Measurements from ENCODE around the gene FBXL4.

FBXL4 gene

DNA sequence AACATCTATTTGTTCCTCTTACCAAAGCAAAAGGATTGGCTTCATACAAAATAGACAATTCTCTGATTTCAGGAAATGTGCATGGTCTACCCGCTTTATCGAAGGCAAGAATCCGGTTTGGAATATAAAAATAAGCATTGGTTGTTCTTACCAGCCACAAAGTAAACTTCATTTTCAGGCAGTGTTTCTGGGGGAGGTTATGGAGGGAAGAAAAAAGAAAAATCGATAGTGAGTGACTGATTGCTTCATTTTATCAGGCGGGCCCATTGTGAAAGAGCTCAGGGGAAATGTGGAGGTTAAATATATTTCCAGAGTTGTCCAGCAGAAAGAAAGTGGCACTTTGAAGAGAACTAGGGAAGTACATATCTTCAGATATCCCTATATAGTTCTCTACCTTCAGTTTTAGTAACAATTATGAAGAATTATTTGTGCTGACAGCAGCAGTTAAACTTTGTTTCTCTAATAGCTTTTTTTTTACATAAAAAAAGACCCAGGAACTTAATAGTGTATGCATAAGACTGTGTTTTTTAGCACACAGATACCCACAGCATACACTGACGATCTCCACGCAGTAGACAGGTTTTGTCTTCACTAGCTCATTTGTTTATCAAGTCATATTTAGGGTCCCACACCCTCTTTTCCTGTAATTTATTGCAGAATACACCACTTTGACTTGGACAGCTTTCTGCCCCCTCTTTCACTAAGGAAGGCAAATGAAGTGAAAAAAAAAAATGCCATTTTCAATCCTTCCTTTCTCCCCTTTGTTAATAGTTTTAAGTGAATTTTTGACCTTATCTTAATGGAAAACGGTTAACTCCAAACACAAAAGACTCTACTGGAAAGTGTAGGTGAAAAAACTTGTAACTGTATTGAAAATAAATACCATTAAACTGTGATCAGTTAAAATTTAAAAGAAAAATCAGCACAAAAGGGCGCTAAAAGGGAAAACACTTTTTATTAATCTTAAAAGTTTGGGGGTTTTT lies 110.5 kb downstream of the FBXL4 start:
- Histone ChIP-seq H3K4me3 (ENCODE audit: low read depth in 1 of 2, low read length in 2 of 2) (no peak overlapping the region), H3K27ac (ENCODE audit: low read depth, low read length) (no peak overlapping the region), H3K27me3 (ENCODE audit: control insufficient read depth in 1 of 2, insufficient read depth in 2 of 2, low read length in 2 of 2) (peaks cover 70 to 85% of the 10 kb centered on the region in 2 donors), H3K9me3 (ENCODE audit: low read length) (no peaks in the 10 kb centered on the region), H3K4me1 (ENCODE audit: insufficient read depth, low read length) (peaks cover 23% of the 10 kb centered on the region), H3K36me3 (ENCODE audit: insufficient read depth, low read length) (no peaks in the 10 kb centered on the region), H3K9ac (ENCODE audit: low read length) (no peak overlapping the region)

DNA sequence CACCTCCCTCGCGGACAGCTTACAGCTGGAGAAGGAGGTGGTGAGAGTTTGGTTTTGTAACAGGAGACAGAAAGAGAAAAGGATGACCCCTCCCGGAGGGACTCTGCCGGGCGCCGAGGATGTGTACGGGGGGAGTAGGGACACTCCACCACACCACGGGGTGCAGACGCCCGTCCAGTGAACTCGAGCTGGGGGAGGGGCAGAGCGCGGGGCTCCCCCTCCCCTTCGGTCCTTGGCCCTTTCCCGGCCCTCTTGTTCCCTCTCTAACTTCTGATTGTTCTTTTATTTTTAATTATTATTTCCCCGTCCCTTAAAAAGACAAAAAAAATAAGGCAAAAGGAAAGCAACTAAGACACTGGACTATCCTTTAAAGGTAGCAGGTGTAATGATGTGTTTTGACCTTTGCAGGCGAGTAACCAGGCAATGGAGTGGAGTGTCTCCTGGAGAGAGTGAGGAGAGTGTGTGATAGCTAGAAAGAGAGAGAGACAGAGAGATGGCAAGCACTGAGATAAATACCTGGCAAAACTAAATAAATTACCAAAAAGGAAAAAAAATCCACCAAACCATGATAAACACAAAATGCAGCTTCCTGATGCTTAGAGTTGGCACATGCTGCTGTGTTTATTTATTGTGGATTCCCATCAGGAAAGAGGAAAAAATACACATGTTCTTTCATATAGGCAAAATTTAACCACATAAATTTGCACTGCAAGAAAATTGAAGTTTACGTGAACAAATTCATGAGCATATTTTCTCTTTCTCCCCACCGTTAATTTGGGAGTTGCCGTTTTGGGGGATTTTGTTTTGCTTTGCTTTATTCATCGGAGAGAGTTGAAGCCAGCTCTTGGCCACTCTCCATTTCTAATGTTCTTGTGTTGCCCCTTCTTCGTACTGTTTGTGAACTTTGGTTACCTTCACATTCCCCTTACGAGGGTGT lies 111.5 kb downstream of the FBXL4 start:
- Histone ChIP-seq H3K4me3 (ENCODE audit: low read depth in 1 of 2, low read length in 2 of 2) (no peak overlapping the region), H3K27me3 (ENCODE audit: control insufficient read depth in 1 of 2, insufficient read depth in 2 of 2, low read length in 2 of 2) (peaks cover 67 to 84% of the 10 kb centered on the region in 2 donors)

DNA sequence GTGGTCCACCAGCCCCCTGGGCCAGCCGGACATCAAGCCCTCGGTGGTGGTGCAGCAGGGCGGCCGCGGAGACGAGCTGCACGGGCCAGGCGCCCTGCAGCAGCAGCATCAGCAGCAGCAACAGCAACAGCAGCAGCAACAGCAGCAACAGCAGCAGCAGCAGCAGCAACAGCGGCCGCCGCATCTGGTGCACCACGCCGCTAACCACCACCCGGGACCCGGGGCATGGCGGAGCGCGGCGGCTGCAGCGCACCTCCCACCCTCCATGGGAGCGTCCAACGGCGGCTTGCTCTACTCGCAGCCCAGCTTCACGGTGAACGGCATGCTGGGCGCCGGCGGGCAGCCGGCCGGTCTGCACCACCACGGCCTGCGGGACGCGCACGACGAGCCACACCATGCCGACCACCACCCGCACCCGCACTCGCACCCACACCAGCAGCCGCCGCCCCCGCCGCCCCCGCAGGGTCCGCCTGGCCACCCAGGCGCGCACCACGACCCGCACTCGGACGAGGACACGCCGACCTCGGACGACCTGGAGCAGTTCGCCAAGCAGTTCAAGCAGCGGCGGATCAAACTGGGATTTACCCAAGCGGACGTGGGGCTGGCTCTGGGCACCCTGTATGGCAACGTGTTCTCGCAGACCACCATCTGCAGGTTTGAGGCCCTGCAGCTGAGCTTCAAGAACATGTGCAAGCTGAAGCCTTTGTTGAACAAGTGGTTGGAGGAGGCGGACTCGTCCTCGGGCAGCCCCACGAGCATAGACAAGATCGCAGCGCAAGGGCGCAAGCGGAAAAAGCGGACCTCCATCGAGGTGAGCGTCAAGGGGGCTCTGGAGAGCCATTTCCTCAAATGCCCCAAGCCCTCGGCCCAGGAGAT lies 112.4 kb downstream of the FBXL4 start:
- no peaks in the 10 kb centered on the region for H3K36me3 ChIP-seq (ENCODE audit: insufficient read depth, low read length)
- no peak overlapping the region for H3K9ac ChIP-seq (ENCODE audit: low read length)
- no peak overlapping the region for H3K27ac ChIP-seq (ENCODE audit: low read depth, low read length)
- H3K9me3 ChIP-seq (ENCODE audit: low read length), result no peaks in the 10 kb centered on the region
- peaks cover 34% of the 10 kb centered on the region for H3K4me1 ChIP-seq (ENCODE audit: insufficient read depth, low read length)
- H3K4me3 ChIP-seq (ENCODE audit: low read depth in 1 of 2, low read length in 2 of 2), result no peak overlapping the region
- H3K27me3 ChIP-seq (ENCODE audit: control insufficient read depth in 1 of 2, insufficient read depth in 2 of 2, low read length in 2 of 2), result peaks cover 67 to 84% of the 10 kb centered on the region in 2 donors

More for the DNA sequence above, 111.5 kb downstream of the FBXL4 start:
- H3K9me3 ChIP-seq (ENCODE audit: low read length), result no peaks in the 10 kb centered on the region
- no peak overlapping the region for H3K27ac ChIP-seq (ENCODE audit: low read depth, low read length)
- H3K4me1 ChIP-seq (ENCODE audit: insufficient read depth, low read length), result peaks cover 29% of the 10 kb centered on the region
- H3K9ac ChIP-seq (ENCODE audit: low read length), result no peak overlapping the region
- no peaks in the 10 kb centered on the region for H3K36me3 ChIP-seq (ENCODE audit: insufficient read depth, low read length)

DNA sequence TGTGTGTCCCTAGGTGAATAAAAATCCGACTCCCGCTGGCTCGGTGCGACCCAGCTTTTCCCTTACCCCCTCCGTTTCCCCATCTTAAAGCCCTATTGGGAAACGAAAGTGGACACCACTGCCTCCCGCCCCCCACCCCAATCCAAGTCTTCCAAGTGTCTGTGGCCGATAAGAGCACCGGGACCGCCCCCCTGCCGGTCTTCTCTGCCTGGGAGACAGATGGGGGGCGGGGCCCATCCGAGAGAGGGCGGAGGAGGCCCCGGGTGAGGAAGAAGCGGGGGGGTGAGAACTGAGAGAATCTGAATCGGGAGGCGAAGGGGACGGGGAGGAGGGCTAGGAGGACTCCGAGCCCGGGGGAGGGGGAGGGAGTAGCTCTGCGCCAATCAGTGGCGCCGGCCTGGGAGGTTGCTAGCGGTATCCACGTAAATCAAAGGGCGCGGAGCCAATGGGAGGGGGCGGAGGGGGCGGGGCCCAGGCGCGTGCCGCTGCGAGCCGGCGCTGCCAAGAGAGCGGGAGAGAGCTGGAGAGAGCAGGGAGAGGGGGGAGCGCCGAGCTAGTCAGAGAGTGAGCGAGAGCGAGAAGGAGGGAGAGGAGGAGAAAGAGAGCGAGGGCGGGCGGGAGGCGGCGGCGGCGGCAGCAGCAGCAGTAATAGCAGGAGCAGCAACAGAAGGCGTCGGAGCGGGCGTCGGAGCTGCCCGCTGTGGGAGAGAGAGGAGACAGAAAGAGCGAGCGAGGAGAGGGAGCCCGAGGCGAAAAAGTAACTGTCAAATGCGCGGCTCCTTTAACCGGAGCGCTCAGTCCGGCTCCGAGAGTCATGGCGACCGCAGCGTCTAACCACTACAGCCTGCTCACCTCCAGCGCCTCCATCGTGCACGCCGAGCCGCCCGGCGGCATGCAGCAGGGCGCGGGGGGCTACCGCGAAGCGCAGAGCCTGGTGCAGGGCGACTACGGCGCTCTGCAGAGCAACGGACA lies 113.4 kb downstream of the FBXL4 start, which contains the start of gene POU3F2:
TSS of gene POU3F2 (plus strand) at position 515 of the 972 bp plus-strand sequence. CDS start at position 815, 300 bp downstream.
- Histone ChIP-seq H3K4me3 (ENCODE audit: low read depth in 1 of 2, low read length in 2 of 2) (peak within 1 kb of the TSS; percentile 38 to 67), H3K27ac (ENCODE audit: low read depth, low read length) (no peak within 1 kb of the TSS), H3K9me3 (ENCODE audit: low read length) (no peaks in the 10 kb centered on the region), H3K9ac (ENCODE audit: low read length) (no peak within 1 kb of the TSS), H3K4me1 (ENCODE audit: insufficient read depth, low read length) (peaks cover 34% of the 10 kb centered on the region), H3K36me3 (ENCODE audit: insufficient read depth, low read length) (no peaks in the 10 kb centered on the region), H3K27me3 (ENCODE audit: control insufficient read depth in 1 of 2, insufficient read depth in 2 of 2, low read length in 2 of 2) (peaks cover 67 to 85% of the 10 kb centered on the region in 2 donors)

DNA sequence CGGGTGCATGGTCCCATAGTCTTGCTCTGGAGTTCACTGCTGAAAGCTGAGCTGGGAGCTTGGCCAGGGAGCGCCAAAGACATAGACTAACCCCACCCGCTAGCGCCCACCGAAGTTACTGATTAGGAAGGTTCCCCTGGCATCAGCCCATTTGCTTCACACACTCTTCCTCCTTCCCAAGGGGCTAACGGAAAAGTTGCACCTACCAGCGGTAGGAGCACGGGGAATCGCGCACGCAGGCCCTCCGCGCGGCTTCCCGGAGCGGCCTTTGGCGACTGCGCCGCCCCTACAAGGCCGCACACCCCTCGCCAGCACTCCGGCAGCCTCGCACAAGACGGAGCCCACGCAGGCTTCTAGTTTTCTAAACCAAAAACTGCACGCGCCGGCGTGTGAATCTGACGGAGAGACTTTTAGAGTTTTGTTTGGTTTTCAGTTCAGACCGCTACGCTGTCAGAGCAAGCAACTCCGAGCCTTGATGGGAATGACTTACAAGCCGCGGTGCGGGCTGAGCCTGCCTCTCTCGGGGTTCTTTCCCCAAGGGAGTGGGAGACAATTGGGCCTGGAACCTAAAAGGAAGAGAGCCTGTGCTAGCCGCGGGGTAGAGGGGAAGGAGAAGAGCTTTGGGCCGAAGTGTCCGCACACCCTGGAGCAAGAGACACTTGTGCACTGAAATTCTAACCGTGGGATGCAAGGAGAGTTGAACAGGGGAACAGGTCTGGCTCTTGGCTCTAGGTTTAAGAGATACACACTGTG lies 114.3 kb downstream of the FBXL4 start:
- Histone ChIP-seq H3K9ac (ENCODE audit: low read length) (no peak overlapping the region), H3K27me3 (ENCODE audit: control insufficient read depth in 1 of 2, insufficient read depth in 2 of 2, low read length in 2 of 2) (peaks cover 69 to 82% of the 10 kb centered on the region in 2 donors), H3K4me3 (ENCODE audit: low read depth in 1 of 2, low read length in 2 of 2) (peak overlapping the region; percentile 38 to 67), H3K9me3 (ENCODE audit: low read length) (no peaks in the 10 kb centered on the region), H3K27ac (ENCODE audit: low read depth, low read length) (no peak overlapping the region), H3K36me3 (ENCODE audit: insufficient read depth, low read length) (no peaks in the 10 kb centered on the region), H3K4me1 (ENCODE audit: insufficient read depth, low read length) (peaks cover 34% of the 10 kb centered on the region)

DNA sequence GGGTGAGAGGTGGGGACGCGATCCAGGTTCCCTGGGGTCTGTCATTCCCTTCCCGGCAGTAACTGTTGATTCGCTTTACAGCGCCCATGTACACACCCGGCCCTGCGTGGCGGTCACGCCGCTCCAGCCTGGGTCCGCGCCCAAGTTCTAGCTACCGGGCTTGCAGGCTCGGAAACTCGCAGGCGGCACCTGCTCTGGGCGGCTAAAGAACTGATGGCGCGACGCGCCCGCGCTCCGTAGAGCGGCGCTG lies 114.8 kb downstream of the FBXL4 start:
- peaks cover 70 to 82% of the 10 kb centered on the region in 2 donors for H3K27me3 ChIP-seq (ENCODE audit: control insufficient read depth in 1 of 2, insufficient read depth in 2 of 2, low read length in 2 of 2)

DNA sequence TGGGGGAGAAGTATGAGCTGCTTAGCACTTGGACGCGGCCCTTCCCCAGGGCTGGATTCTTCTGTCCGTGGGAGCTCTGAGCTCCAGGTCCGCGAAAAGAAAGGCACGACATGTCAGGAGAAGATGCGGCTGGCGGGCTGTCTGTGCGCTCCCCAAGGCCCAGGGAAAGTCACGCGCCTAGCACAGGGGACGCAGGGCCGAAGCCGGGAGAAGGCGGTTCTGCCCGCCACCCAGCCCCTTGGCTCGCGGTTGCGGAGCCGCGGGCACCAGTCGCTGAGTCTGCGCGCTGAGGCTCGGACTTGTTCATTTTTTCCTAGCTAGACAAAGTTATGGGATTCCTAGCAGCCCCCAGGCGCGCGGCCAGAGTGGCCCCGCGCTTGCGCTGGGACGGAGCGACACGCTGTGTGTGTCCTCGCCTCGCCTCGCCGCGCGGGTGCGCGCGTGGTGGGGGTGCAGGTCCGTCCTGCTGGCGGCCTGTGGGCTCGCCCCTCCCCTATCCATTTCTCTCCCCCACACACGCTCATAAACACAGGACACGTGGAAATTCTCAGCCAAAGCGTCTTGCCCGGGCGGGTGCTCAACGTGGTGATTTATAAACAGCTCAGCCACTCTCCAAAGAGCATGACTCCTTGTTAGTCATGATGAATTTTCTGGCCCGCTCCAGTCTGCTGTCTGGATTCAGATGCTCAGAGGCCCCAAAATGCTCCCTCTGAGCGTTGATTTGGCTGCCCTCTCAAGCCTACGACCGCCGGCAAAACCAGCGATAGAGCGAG lies 115.3 kb downstream of the FBXL4 start:
- Histone ChIP-seq H3K27me3 (ENCODE audit: control insufficient read depth in 1 of 2, insufficient read depth in 2 of 2, low read length in 2 of 2) (peaks cover 71 to 82% of the 10 kb centered on the region in 2 donors), H3K4me1 (ENCODE audit: insufficient read depth, low read length) (peaks cover 34% of the 10 kb centered on the region), H3K27ac (ENCODE audit: low read depth, low read length) (no peak overlapping the region), H3K9me3 (ENCODE audit: low read length) (no peaks in the 10 kb centered on the region), H3K4me3 (ENCODE audit: low read depth in 1 of 2, low read length in 2 of 2) (peak overlapping the region; percentile 9 to 67), H3K9ac (ENCODE audit: low read length) (no peak overlapping the region), H3K36me3 (ENCODE audit: insufficient read depth, low read length) (no peaks in the 10 kb centered on the region)

More for the DNA sequence above, 114.8 kb downstream of the FBXL4 start:
- no peaks in the 10 kb centered on the region for H3K9me3 ChIP-seq (ENCODE audit: low read length)
- peak overlapping the region; percentile 38 to 67 for H3K4me3 ChIP-seq (ENCODE audit: low read depth in 1 of 2, low read length in 2 of 2)
- peaks cover 34% of the 10 kb centered on the region for H3K4me1 ChIP-seq (ENCODE audit: insufficient read depth, low read length)
- no peaks in the 10 kb centered on the region for H3K36me3 ChIP-seq (ENCODE audit: insufficient read depth, low read length)
- no peak overlapping the region for H3K27ac ChIP-seq (ENCODE audit: low read depth, low read length)
- no peak overlapping the region for H3K9ac ChIP-seq (ENCODE audit: low read length)

DNA sequence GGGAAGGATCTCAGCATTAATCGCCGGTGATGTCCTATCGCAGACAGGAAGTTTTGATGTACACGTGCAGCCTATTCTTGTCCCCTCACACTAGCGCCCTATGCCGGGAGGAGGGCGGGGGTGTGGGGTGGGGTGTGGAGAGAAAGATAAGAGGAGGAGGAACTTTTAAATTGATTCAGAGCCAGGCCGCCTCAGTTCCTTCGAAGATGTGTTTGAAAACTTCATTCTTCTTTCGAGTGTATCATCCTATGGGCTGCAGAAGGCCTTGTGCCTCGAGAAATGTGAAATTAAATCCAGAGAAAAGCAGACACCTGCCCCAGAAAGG lies 115.8 kb downstream of the FBXL4 start:
- Histone ChIP-seq H3K36me3 (ENCODE audit: insufficient read depth, low read length) (no peaks in the 10 kb centered on the region), H3K27ac (ENCODE audit: low read depth, low read length) (no peak overlapping the region), H3K4me1 (ENCODE audit: insufficient read depth, low read length) (peaks cover 34% of the 10 kb centered on the region), H3K4me3 (ENCODE audit: low read depth in 1 of 2, low read length in 2 of 2) (peak overlapping the region in 1 of 2 donors; percentile 67), H3K27me3 (ENCODE audit: control insufficient read depth in 1 of 2, insufficient read depth in 2 of 2, low read length in 2 of 2) (peaks cover 71 to 82% of the 10 kb centered on the region in 2 donors), H3K9ac (ENCODE audit: low read length) (no peak overlapping the region), H3K9me3 (ENCODE audit: low read length) (no peaks in the 10 kb centered on the region)

Data from muscle layer of colon (tissue), 2 donors.